ENCODE measurements around the gene HES1.

- TF ChIP-seq CTCF (IDR thresholded peaks at IDR 0.05; ENCODE audit: low read depth, low read length) (no peak), EZH2phosphoT487 (IDR thresholded peaks at IDR 0.05; ENCODE audit: low read depth) (no peak)
Observed at GRCh38 chr3:194156095-194156494, 20.1 kb downstream of the HES1 start.

All from OCI-LY3 (cell line).